RWPE2 (cell line): Measurements from ENCODE around the gene EEF2K.
"Not testable (repeated sequence)": the region's sequence is repeated elsewhere in the genome, so short reads cannot be mapped to it uniquely, and the experiment has no call there.

ENCODE experiments used
- ATAC-seq: fragments of 200-7000 bp; cut with Tn5 transposase; 3 replicates; pipeline ENCODE4 v1.9.1; 2021; ENCODE audit warnings: low read depth
- DNase-seq: peaks from one replicate; pipeline ENCODE4 v3.0.0-alpha.2; 2020; ENCODE audit warnings: low spot score
- H3K27ac ChIP-seq: fragments of 450-650 bp; 2 replicates; pipeline ENCODE4 v1.5.1; 2017; ENCODE audit warnings: mild to moderate bottlenecking; ENCODE audit not compliant: poor library complexity, severe bottlenecking
- H3K27me3 ChIP-seq: fragments of 250-450 bp; sonication (Bioruptor Pico); 2 replicates; pipeline ENCODE4 v1.5.1; 2021; ENCODE audit warnings: mild to moderate bottlenecking, moderate library complexity; ENCODE audit not compliant: insufficient read depth, poor library complexity, severe bottlenecking
- H3K36me3 ChIP-seq: fragments of 250-450 bp; sonication (Bioruptor Pico); 2 replicates; pipeline ENCODE4 v1.5.1; 2020; ENCODE audit warnings: low read depth, mild to moderate bottlenecking, moderate library complexity
- H3K4me1 ChIP-seq: fragments of 250-450 bp; sonication (Bioruptor Pico); 2 replicates; pipeline ENCODE4 v1.5.1; 2021; ENCODE audit warnings: mild to moderate bottlenecking, moderate library complexity; ENCODE audit not compliant: insufficient read depth, poor library complexity, severe bottlenecking
- H3K4me3 ChIP-seq: fragments of 250-450 bp; sonication (Bioruptor Pico); 2 replicates; pipeline ENCODE4 v1.5.1; 2021; ENCODE audit warnings: mild to moderate bottlenecking, moderate library complexity; ENCODE audit not compliant: severe bottlenecking
- H3K9me3 ChIP-seq: fragments of 250-450 bp; sonication (Bioruptor Pico); 2 replicates; pipeline ENCODE4 v1.5.1; 2021; ENCODE audit warnings: mild to moderate bottlenecking, moderate library complexity; ENCODE audit not compliant: severe bottlenecking
- CTCF ChIP-seq: fragments of 450-650 bp; IDR thresholded peaks from one replicate; pipeline ENCODE4 v1.5.1; 2017; ENCODE audit warnings: mild to moderate bottlenecking, moderate library complexity; ENCODE audit not compliant: poor library complexity, severe bottlenecking

EEF2K gene

GRCh38 chr16:22214402-22214801, 8.3 kb downstream of the EEF2K start:
- no peak overlapping the region for H3K4me3 ChIP-seq
- H3K27ac ChIP-seq = no peak overlapping the region
- TF ChIP-seq CTCF = no peak
- H3K4me1 ChIP-seq = no peaks in the 10 kb centered on the region
- H3K36me3 ChIP-seq = peaks cover 15% of the 10 kb centered on the region
- DNase-seq (no peak), ATAC-seq (no peak)
- no peaks in the 10 kb centered on the region for H3K9me3 ChIP-seq
- H3K27me3 ChIP-seq = no peaks in the 10 kb centered on the region

DNA sequence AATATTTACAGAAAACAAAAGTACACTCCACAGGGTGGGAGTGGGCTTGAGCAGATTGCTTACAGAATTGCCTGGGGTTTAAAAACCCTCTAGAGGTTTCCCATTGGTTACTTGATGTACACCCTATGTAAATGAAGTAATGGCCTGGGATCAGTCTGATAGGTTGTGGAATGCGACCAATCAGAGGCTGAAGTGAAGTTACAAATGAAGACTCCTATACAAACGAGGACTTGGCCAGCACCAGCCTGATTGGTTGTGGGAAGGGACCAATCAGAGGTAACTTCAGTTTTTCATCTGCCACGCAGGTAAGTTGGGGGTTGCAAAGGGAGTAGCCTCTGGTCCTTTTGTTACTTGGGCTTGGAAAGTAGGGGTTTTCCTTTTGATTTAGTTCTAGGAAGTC, 8.8 kb downstream of the EEF2K start:
- H3K27ac ChIP-seq = no peak overlapping the region
- DNase-seq (no peak), ATAC-seq (no peak)
- no peaks in the 10 kb centered on the region for H3K9me3 ChIP-seq
- H3K36me3 ChIP-seq = peaks cover 15% of the 10 kb centered on the region
- H3K4me1 ChIP-seq = no peaks in the 10 kb centered on the region
- TF ChIP-seq CTCF = no peak
- no peaks in the 10 kb centered on the region for H3K27me3 ChIP-seq
- no peak overlapping the region for H3K4me3 ChIP-seq

DNA sequence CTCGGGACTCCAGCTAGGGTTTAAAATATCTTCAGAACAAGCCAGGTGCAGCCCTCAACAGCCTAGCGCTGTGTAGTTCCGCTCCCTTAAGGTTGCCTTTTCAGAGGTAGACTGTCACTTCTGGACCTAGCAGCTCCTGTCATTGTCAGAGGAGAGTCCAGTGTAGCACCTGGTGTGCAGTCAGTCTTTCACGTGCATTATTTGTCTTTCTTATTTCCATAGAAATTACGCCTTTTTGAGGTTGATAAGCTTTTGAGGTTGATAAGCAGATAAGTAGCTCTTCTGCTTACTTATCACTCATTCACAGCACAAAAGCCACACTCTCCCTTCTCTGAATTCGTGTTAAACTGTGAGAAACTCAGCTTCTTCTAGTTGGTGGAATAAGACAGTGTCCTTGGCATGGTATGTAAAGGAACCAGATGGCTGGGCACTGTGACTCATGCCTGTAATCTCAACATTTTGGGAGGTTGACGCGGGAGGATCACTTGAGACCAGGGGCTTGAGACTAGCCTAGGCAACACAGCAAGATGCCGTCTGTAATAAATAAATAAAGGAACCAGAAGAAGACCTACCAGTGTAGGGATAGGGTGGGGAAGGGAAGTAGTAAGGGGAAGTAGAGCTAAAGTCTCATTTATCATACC, 10.2 kb downstream of the EEF2K start:
- H3K4me3 ChIP-seq = no peak overlapping the region
- H3K36me3 ChIP-seq = peaks cover 15% of the 10 kb centered on the region
- no peaks in the 10 kb centered on the region for H3K4me1 ChIP-seq
- no peak overlapping the region for H3K27ac ChIP-seq
- no peaks in the 10 kb centered on the region for H3K27me3 ChIP-seq
- no peak for ATAC-seq
- H3K9me3 ChIP-seq = no peaks in the 10 kb centered on the region
- no peak for DNase-seq
- TF ChIP-seq CTCF = no peak

DNA sequence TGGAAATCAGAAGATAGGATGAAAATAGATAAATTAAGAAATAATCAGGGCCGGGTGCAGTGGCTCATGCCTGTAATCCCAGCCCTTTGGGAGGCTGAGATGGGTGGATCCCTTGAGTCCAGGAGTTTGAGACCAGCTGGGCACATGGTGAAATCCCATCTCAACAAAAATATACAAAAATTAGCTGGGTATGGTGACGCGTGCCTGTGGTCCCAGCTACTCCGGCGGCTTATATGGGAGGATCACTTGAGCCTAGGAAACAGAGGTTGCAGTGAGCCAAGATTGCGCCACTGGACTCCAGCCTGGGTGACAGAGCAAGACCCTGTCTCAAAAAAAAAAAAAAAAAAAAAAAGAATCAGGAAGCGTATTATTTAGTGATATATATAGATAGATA, 10.8 kb downstream of the EEF2K start:
- not testable (repeated sequence) for H3K4me1 ChIP-seq, ATAC-seq, H3K9me3 ChIP-seq, H3K27ac ChIP-seq, H3K27me3 ChIP-seq, H3K4me3 ChIP-seq, DNase-seq
- H3K36me3 ChIP-seq = peaks cover 15% of the 10 kb centered on the region

GRCh38 chr16:22217890-22218730, 12.0 kb downstream of the EEF2K start:
- Histone ChIP-seq H3K9me3 (no peaks in the 10 kb centered on the region), H3K4me3 (no peak overlapping the region), H3K4me1 (no peaks in the 10 kb centered on the region), H3K27ac (no peak overlapping the region), H3K27me3 (no peaks in the 10 kb centered on the region), H3K36me3 (peaks cover 14% of the 10 kb centered on the region)
- TF ChIP-seq CTCF = no peak
- peak; percentile 56; the same call in 1 of the 3 replicates for ATAC-seq
- no peak for DNase-seq
